Measurements from ENCODE around the gene BZW1. TPM values are rescaled to one million over a fixed set of nuclear protein-coding genes. Genes with fewer than 3 reads are reported as not detected.

Gene BZW1
- total RNA-seq, 1 experiment from 2014 or later: 300 TPM

GRCh38 chr2:200809506-200810251 lies 2.0 kb upstream of the BZW1 start:
- Histone ChIP-seq H3K36me3 (ENCODE audit: low read depth) (peaks cover 20% of the 10 kb centered on the region), H3K27me3 (ENCODE audit: insufficient read depth, low read depth) (no peaks in the 10 kb centered on the region), H3K9me3 (ENCODE audit: insufficient read depth, low read depth) (no peaks in the 10 kb centered on the region), H3K27ac (peak overlapping the region; percentile 93), H3K4me3 (peak overlapping the region; percentile 100; the same call in 1 of the 2 replicates), H2AFZ (no peak overlapping the region), H3K9me2 (ENCODE audit: insufficient read depth) (no peaks in the 10 kb centered on the region), H3K4me1 (replicated peaks; ENCODE audit: insufficient read depth) (peaks cover 42% of the 10 kb centered on the region), H3F3A (ENCODE audit: insufficient read depth, low read depth) (peaks cover 25% of the 10 kb centered on the region), H4K20me1 (ENCODE audit: insufficient read depth) (peaks cover 23% of the 10 kb centered on the region), H3K4me2 (peak overlapping the region; percentile 90), H3K79me2 (ENCODE audit: low read depth) (peaks cover 33% of the 10 kb centered on the region)
- intact Hi-C loops (cut with micrococcal nuclease; ENCODE audit: unreplicated experiment): loop anchor here (2.0 to 5.0 kb wide), 4 partner anchors 45 to 232 kb away; no protein-coding TSS in a partner anchor
- ChIA-PET POLR2A (ENCODE audit: unreplicated experiment) (interaction anchor here (0.6 to 0.7 kb wide), 4 partner anchors 19 to 823 kb away, joined by 3 to 8 read pairs (median 6); no protein-coding TSS in a partner anchor), CTCF (interaction anchor here (0.7 kb wide), 2 partner anchors 48 to 73 kb away, joined by 3 to 4 read pairs; no protein-coding TSS in a partner anchor)
- TF ChIP-seq CTCF (conservative IDR thresholded peaks at IDR 0.05): no peak
- TF ChIP-seq EZH2 (IDR thresholded peaks at IDR 0.05; ENCODE audit: low read depth): no peak
- no peak for DNase-seq
- no TSS peak for BruUV-seq (replicated peaks)

GRCh38 chr2:200810252-200810997 lies 1.3 kb upstream of the BZW1 start:
- Histone ChIP-seq H4K20me1 (ENCODE audit: insufficient read depth) (peaks cover 31% of the 10 kb centered on the region), H3K9me3 (ENCODE audit: insufficient read depth, low read depth) (no peaks in the 10 kb centered on the region), H2AFZ (peak overlapping the region; percentile 45; the same call in 1 of the 2 replicates), H3K79me2 (ENCODE audit: low read depth) (peaks cover 41% of the 10 kb centered on the region), H3K4me1 (replicated peaks; ENCODE audit: insufficient read depth) (peaks cover 42% of the 10 kb centered on the region), H3K36me3 (ENCODE audit: low read depth) (peaks cover 28% of the 10 kb centered on the region), H3K9me2 (ENCODE audit: insufficient read depth) (no peaks in the 10 kb centered on the region), H3F3A (ENCODE audit: insufficient read depth, low read depth) (peaks cover 33% of the 10 kb centered on the region), H3K4me2 (peak overlapping the region; percentile 90), H3K27me3 (ENCODE audit: insufficient read depth, low read depth) (no peaks in the 10 kb centered on the region), H3K27ac (peak overlapping the region; percentile 93), H3K4me3 (peak overlapping the region; percentile 100)
- peak in 1 of 2 experiments; percentile 82 for DNase-seq
- POLR2A ChIA-PET (ENCODE audit: unreplicated experiment): interaction anchor here (0.6 to 0.7 kb wide), 5 partner anchors 20 to 823 kb away, joined by 3 to 28 read pairs (median 6); no protein-coding TSS in a partner anchor
- BruUV-seq (replicated peaks): no TSS peak
- TF ChIP-seq CTCF (conservative IDR thresholded peaks at IDR 0.05) (no peak), EZH2 (IDR thresholded peaks at IDR 0.05; ENCODE audit: low read depth) (no peak)
- intact Hi-C loops (cut with micrococcal nuclease; ENCODE audit: unreplicated experiment): loop anchor here (2.0 to 5.0 kb wide), 4 partner anchors 46 to 233 kb away; no protein-coding TSS in a partner anchor
- CTCF ChIA-PET: interaction anchor here (0.7 kb wide), 3 partner anchors 49 to 97 kb away, joined by 3 to 4 read pairs (median 3); no protein-coding TSS in a partner anchor

GRCh38 chr2:200810998-200811332 lies 745 bp upstream of the BZW1 start:
- Histone ChIP-seq H3K27me3 (ENCODE audit: insufficient read depth, low read depth) (no peaks in the 10 kb centered on the region), H3K4me1 (replicated peaks; ENCODE audit: insufficient read depth) (peaks cover 42% of the 10 kb centered on the region), H3K79me2 (ENCODE audit: low read depth) (peaks cover 46% of the 10 kb centered on the region), H3K4me2 (peak overlapping the region; percentile 90), H3K4me3 (peak overlapping the region; percentile 100), H4K20me1 (ENCODE audit: insufficient read depth) (peaks cover 36% of the 10 kb centered on the region), H3K9me2 (ENCODE audit: insufficient read depth) (no peaks in the 10 kb centered on the region), H2AFZ (peak overlapping the region; percentile 45; the same call in 1 of the 2 replicates), H3F3A (ENCODE audit: insufficient read depth, low read depth) (peaks cover 37% of the 10 kb centered on the region), H3K9me3 (ENCODE audit: insufficient read depth, low read depth) (no peaks in the 10 kb centered on the region), H3K36me3 (ENCODE audit: low read depth) (peaks cover 33% of the 10 kb centered on the region), H3K27ac (peak overlapping the region; percentile 93)
- intact Hi-C loops (cut with micrococcal nuclease; ENCODE audit: unreplicated experiment): loop anchor here (1.0 to 5.0 kb wide), 6 partner anchors 24 to 234 kb away; no protein-coding TSS in a partner anchor
- POLR2A ChIA-PET (ENCODE audit: unreplicated experiment): interaction anchor here (0.6 to 0.8 kb wide), 3 partner anchors 59 to 615 kb away, joined by 4 to 28 read pairs (median 12); no protein-coding TSS in a partner anchor
- no peak for DNase-seq
- TF ChIP-seq EZH2 (IDR thresholded peaks at IDR 0.05; ENCODE audit: low read depth) (no peak), CTCF (conservative IDR thresholded peaks at IDR 0.05) (no peak)
- BruUV-seq (replicated peaks): TSS peak; percentile 91
- CTCF ChIA-PET: interaction anchor here (0.7 kb wide), 1 partner anchor 98 kb away, joined by 3 read pairs; no protein-coding TSS in a partner anchor
